Omental fat pad (tissue), 4 donors: ENCODE measurements around the gene SPHK2. TPM values are rescaled to one million over a fixed set of nuclear protein-coding genes. Genes with fewer than 3 reads are reported as not detected.
"Not testable (repeated sequence)": the region's sequence is repeated elsewhere in the genome, so short reads cannot be mapped to it uniquely, and the experiment has no call there.

Experiments used
- ATAC-seq: fragments of 150-250 bp; one replicate; pipeline ENCODE4 v1.9.1; 2016; ENCODE audit warnings: mild to moderate bottlenecking, moderate library complexity; ENCODE audit not compliant: low FRiP score
- DNase-seq: peaks from one replicate; pipeline ENCODE4 v3.0.0-alpha.2; 2019; ENCODE audit warnings: low spot score
- CTCF ChIP-seq, 3 donors: fragments of 450-650 bp; IDR thresholded peaks; one replicate each; pipeline ENCODE4 v1.5.1; 2016 to 2017; ENCODE audit warnings: antibody characterized with exemption in 3 of 3, mild to moderate bottlenecking in 3 of 3, moderate library complexity in 2 of 3
- total RNA-seq, 4 donors: library from RNA; depleted of rRNA; stranded (reverse); fragments of >200 nt; gene quantifications; one replicate each; pipeline ENCODE4 v1.1.0, GENCODE V29; 2016

The SPHK2 gene
- 10 to 100 TPM in 2 of 4 donors, 1 to 10 TPM in 2; 6.0 to 16.2 (median 9.5) TPM for total RNA-seq

- DNase-seq (peak; percentile 78), ATAC-seq (peak; percentile 87)
- no peak for TF ChIP-seq CTCF (IDR thresholded peaks at IDR 0.05)
These were observed at the start of gene SPHK2, which contains the start of gene RPL18 for GRCh38 chr19:48618916-48619691. TSS of gene SPHK2 (plus strand) at chr19:48619506. CDS start at chr19:48620515, 1,009 bp downstream. TSS of gene RPL18 (minus strand) at chr19:48619178. CDS start at chr19:48619143, 35 bp downstream.

- TF ChIP-seq CTCF (IDR thresholded peaks at IDR 0.05), result no peak
- ATAC-seq (no peak), DNase-seq (no peak)
These were observed 49.5 kb upstream of the SPHK2 start for GRCh38 chr19:48569814-48570213.

GRCh38 chr19:48571378-48572162 is 47.7 kb upstream of the SPHK2 start:
- TF ChIP-seq CTCF (IDR thresholded peaks at IDR 0.05), result no peak
- DNase-seq (no peak), ATAC-seq (no peak)

- ATAC-seq, result no peak
- DNase-seq, result no peak
- no peak for TF ChIP-seq CTCF (IDR thresholded peaks at IDR 0.05)
These were observed 46.2 kb upstream of the SPHK2 start for GRCh38 chr19:48573163-48573505.

GRCh38 chr19:48575931-48576622 is 43.2 kb upstream of the SPHK2 start:
- TF ChIP-seq CTCF (IDR thresholded peaks at IDR 0.05), result no peak
- no peak for ATAC-seq
- DNase-seq, result no peak

GRCh38 chr19:48577908-48578307 is 41.4 kb upstream of the SPHK2 start:
- not testable (repeated sequence) for ATAC-seq, DNase-seq

- TF ChIP-seq CTCF (IDR thresholded peaks at IDR 0.05), result no peak
- DNase-seq (no peak), ATAC-seq (no peak)
These were observed 40.4 kb upstream of the SPHK2 start for GRCh38 chr19:48578891-48579290.
